ENCODE measurements around the gene MAP3K3.
"Not testable (repeated sequence)": the region's sequence is repeated elsewhere in the genome, so short reads cannot be mapped to it uniquely, and the experiment has no call there.

The MAP3K3 gene

DNA sequence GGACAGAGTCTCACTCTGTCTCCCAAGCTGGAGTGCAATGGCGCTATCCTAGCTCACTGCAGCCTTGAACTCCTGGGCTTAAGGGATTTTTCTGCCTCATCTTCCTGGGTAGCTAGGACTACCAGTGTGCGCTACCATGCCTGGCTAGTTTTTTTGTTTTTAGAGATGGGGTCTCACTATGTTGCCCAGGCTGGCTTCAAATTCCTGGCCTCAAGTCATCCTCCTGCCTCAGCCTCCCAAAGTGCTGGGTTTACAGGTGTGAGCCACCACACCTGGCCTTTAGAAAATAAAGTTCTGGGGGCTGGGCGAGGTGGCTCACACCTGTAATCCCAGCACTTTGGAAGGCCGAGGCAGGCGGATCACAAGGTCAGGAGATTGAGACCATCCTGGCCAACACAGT is 98.0 kb downstream of the MAP3K3 start:
- not testable (repeated sequence) for H3K27ac ChIP-seq (ENCODE audit: low read length); H3K9ac ChIP-seq (ENCODE audit: low read depth, low read length)

DNA sequence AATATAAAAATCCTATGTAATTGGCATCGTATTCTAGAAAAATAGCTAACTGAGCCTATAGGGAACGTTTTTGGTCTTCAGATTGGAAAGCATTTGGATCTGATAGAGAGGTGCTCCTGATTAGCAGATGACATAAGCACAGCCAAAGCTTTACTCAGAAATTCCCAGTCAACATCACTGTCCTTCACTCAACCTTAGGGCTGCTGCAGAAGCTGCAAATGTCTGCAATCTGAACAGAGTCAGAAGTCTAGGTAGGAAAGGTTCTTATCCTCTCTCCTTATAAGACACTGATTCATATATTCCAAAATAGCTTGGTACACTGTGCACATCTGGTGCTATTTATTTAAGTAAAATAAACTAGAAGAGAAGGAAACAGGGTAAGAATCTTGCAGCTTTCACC is 100.2 kb downstream of the MAP3K3 start:
- peaks cover 28% of the 10 kb centered on the region; the same call in 1 of the 2 replicates for H3K36me3 ChIP-seq (ENCODE audit: insufficient read depth, low read depth, low read length)
- H3K27ac ChIP-seq (ENCODE audit: low read length) = no peak overlapping the region
- no peak overlapping the region for H3K9ac ChIP-seq (ENCODE audit: low read depth, low read length)
- H3K4me3 ChIP-seq (ENCODE audit: low read length) = no peak overlapping the region
- H3K4me1 ChIP-seq (ENCODE audit: insufficient read depth, low read length) = no peaks in the 10 kb centered on the region
- H3K27me3 ChIP-seq (ENCODE audit: insufficient read depth, low read length) = no peaks in the 10 kb centered on the region
- no peaks in the 10 kb centered on the region for H3K9me3 ChIP-seq (ENCODE audit: insufficient read depth, low read depth, low read length)

More for the DNA sequence above, 98.0 kb downstream of the MAP3K3 start:
- H3K4me3 ChIP-seq (ENCODE audit: low read length); H3K9me3 ChIP-seq (ENCODE audit: insufficient read depth, low read depth, low read length); H3K4me1 ChIP-seq (ENCODE audit: insufficient read depth, low read length); H3K27me3 ChIP-seq (ENCODE audit: insufficient read depth, low read length): not testable (repeated sequence)
- H3K36me3 ChIP-seq (ENCODE audit: insufficient read depth, low read depth, low read length) = peaks cover 17% of the 10 kb centered on the region; the same call in 1 of the 2 replicates

DNA sequence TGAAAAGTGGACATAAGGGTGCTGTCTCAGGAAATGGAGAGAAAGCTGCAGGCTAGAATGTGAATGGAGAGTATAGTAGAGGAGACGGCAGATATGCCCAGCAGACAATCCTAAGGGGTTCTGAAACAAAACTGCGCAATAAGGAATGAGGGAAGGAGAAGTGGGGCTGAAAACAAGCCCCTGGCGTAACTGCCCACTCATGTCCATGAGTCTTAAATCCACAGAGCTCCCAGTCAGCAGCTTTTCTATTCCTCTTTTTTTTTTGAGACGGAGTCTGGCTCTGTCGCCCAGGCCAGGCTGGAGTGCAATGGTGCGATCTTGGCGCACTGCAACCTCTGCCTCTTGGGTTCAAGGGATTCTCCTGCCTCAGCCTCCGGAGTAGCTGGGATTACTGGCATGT is 113.5 kb downstream of the MAP3K3 start:
- Histone ChIP-seq H3K4me1 (ENCODE audit: insufficient read depth, low read length) (peaks cover 5% of the 10 kb centered on the region; the same call in 1 of the 2 replicates), H3K36me3 (ENCODE audit: insufficient read depth, low read depth, low read length) (no peaks in the 10 kb centered on the region), H3K4me3 (ENCODE audit: low read length) (no peak overlapping the region), H3K27ac (ENCODE audit: low read length) (no peak overlapping the region), H3K9ac (ENCODE audit: low read depth, low read length) (no peak overlapping the region), H3K27me3 (ENCODE audit: insufficient read depth, low read length) (no peaks in the 10 kb centered on the region), H3K9me3 (ENCODE audit: insufficient read depth, low read depth, low read length) (no peaks in the 10 kb centered on the region)

DNA sequence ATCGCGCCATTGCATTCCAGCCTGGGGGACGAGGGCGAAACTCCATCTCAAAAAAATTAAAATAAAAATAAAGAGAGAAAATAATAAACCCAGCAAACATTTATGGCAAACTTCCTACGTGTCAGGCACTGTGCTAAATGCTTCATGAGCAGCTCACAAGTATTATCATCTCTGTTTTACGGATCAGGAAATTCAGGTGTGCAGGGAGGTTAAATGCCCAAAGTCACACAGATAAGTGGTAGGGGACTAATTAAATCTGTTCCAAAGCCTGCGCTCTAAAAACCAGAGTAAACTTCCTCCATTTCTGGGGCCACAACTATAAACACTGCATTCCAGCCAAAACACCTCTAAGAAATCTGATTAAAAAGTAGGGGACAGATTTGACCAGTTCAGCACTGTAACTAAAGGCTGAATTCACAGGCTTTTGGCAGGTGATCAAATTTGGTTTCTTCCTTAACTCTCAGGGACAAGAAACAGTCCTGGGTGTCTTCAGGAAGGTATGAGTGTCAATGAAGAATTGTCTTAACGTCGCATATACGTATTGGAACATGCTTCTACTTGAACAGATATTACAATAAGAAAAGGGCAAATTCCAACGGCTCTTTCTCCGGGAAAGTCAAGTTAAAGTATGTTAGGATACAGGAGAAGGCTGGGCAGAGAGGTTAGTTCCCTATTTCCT is 118.4 kb downstream of the MAP3K3 start:
- Histone ChIP-seq H3K9ac (ENCODE audit: low read depth, low read length) (peak overlapping the region; percentile 92), H3K27me3 (ENCODE audit: insufficient read depth, low read length) (no peaks in the 10 kb centered on the region), H3K9me3 (ENCODE audit: insufficient read depth, low read depth, low read length) (no peaks in the 10 kb centered on the region), H3K4me3 (ENCODE audit: low read length) (peak overlapping the region; percentile 90), H3K36me3 (ENCODE audit: insufficient read depth, low read depth, low read length) (peaks cover 9% of the 10 kb centered on the region), H3K4me1 (ENCODE audit: insufficient read depth, low read length) (peaks cover 6% of the 10 kb centered on the region; the same call in 1 of the 2 replicates), H3K27ac (ENCODE audit: low read length) (peak overlapping the region; percentile 76)

DNA sequence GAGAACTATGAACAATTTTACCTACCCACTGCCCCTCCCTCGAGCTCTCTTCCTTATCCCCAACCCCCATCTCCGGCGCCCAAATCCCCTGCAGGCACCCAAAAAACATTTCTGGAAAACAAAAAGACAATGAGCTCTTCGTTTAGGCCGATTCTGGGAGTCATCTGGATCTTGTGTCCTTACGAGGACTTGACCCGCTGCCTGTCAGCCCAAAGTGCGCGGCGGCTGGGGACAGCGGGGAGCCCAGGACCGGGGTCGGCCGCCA is 118.9 kb downstream of the MAP3K3 start:
- no peaks in the 10 kb centered on the region for H3K27me3 ChIP-seq (ENCODE audit: insufficient read depth, low read length)
- H3K27ac ChIP-seq (ENCODE audit: low read length) = peak overlapping the region; percentile 76
- no peaks in the 10 kb centered on the region for H3K9me3 ChIP-seq (ENCODE audit: insufficient read depth, low read depth, low read length)
- H3K36me3 ChIP-seq (ENCODE audit: insufficient read depth, low read depth, low read length) = peaks cover 14% of the 10 kb centered on the region
- peak overlapping the region; percentile 90 for H3K4me3 ChIP-seq (ENCODE audit: low read length)
- peaks cover 6% of the 10 kb centered on the region; the same call in 1 of the 2 replicates for H3K4me1 ChIP-seq (ENCODE audit: insufficient read depth, low read length)
- H3K9ac ChIP-seq (ENCODE audit: low read depth, low read length) = peak overlapping the region; percentile 92

DNA sequence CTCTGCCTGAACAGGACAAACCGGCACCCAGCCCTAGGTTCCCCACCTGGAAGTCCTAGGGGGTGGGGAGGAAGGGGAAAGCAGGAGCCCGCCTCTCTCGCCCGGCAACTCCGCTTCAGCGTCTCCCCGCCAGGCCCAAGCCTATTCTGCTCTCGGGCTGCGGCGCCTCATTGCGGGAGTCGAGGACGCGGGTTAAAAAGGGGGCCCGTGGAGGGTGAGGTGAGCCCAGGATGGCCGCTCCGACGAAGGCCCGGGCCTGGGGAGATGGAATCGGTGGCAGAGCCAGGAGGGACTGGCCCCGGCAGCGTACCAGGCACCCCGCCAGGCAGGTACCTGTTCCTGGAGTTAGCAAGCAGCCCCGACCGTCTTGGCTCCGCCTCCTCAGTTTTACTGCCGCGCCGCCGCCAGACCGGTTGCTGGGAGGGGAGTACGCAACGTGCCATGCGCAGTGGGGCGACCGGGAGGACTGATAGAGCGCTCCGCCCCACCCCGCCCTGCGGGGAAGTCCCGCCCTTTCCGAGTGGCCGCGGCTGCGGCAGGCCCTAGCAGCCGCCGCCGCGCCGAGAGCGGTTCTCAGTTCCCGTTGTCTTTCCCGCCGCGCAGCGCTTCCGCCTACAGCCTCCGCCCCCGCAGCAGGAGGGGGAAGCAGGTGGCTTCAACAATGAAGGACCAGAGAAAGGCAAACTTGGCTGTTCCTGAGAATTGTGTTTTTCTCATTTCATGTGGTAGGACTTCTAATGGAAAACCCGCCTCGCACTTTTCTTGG is 119.4 kb downstream of the MAP3K3 start, which contains the start of gene STRADA:
Gene STRADA, minus strand, starts transcription at position 392 of the 766 bp plus-strand sequence. CDS start 13,430 bp downstream, outside the sequence.
- peaks cover 19% of the 10 kb centered on the region for H3K36me3 ChIP-seq (ENCODE audit: insufficient read depth, low read depth, low read length)
- H3K9me3 ChIP-seq (ENCODE audit: insufficient read depth, low read depth, low read length) = no peaks in the 10 kb centered on the region
- H3K27me3 ChIP-seq (ENCODE audit: insufficient read depth, low read length) = no peaks in the 10 kb centered on the region
- peak within 1 kb of the TSS; percentile 95 for H3K9ac ChIP-seq (ENCODE audit: low read depth, low read length)
- H3K4me3 ChIP-seq (ENCODE audit: low read length) = peak within 1 kb of the TSS; percentile 90
- H3K4me1 ChIP-seq (ENCODE audit: insufficient read depth, low read length) = peaks cover 6% of the 10 kb centered on the region; the same call in 1 of the 2 replicates
- peak within 1 kb of the TSS; percentile 92 for H3K27ac ChIP-seq (ENCODE audit: low read length)
